ENCODE measurements around the gene TASOR2.

Gene TASOR2

DNA sequence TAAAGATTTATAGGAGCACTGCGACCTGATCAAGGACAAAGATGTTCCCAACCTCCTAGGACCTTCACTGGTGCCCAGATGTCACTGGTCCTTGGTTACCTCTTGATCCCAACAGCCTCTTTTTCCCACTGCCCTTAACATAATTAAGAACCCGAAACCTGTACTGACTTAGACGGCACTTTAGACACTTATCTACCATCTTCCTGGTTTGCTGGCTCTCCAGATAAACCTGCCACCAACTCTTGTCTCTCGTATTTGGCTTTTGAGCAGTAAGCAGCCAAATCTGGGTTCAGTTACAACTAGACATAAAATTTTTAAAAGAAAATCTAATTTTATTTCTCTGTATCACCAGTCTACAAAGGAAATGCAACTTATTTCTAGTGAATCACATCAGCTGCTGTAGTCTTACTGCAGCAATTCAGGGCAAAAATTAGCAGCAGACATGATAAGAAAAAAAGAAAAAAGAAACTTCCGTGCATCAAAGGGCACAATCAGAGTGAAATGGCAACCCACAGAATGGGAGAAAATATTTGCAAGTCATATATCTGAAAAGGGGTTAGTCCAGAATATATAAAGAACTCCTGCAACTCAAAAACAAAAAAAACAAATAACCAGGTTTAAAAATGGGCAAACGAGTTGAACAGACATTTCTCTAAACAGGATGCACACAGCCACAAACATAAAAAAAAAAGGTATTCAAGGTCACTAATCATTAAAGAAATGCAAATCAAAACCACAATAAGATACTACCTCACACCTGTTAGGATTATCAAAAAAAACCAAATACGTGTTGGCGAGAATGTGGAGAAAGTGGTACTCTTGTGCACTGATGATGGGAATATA is 27.7 kb upstream of the TASOR2 start:
- no peak for DNase-seq

DNA sequence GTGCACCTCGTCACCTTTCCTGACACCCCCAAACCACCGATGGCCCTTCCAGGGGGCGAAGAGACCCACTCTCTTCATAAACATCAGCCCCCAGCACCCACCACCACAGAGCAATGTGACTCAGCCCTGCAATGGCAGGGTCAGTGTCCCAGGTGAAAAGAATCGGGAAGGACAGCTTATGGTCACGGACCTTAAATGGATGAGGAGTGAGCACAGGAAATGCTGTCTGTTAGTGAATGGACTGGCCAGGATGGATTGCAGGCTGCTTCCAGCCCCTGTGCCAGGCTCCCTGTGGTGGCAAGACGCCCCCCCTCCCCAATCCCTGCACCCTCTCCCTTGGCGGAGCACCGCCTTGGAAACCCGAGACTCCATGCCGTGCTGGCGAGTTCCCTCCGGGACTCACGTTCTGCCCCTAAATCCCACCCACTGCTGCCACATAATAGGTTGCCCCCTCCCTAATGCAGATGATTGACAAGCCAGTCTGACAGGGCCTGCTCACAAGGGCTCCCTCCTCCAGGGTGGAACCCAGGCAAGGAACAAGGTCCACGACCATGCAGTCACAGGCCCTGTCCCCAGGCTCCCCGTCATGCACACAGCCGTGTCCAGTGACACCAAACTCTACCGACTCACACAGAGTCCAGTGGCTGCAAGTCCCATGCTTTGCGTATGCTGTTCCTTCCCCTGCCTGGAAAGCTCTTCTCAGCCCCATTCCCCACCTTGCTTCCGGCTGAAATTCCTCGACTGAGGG is 25.6 kb upstream of the TASOR2 start:
- DNase-seq, result no peak

DNA sequence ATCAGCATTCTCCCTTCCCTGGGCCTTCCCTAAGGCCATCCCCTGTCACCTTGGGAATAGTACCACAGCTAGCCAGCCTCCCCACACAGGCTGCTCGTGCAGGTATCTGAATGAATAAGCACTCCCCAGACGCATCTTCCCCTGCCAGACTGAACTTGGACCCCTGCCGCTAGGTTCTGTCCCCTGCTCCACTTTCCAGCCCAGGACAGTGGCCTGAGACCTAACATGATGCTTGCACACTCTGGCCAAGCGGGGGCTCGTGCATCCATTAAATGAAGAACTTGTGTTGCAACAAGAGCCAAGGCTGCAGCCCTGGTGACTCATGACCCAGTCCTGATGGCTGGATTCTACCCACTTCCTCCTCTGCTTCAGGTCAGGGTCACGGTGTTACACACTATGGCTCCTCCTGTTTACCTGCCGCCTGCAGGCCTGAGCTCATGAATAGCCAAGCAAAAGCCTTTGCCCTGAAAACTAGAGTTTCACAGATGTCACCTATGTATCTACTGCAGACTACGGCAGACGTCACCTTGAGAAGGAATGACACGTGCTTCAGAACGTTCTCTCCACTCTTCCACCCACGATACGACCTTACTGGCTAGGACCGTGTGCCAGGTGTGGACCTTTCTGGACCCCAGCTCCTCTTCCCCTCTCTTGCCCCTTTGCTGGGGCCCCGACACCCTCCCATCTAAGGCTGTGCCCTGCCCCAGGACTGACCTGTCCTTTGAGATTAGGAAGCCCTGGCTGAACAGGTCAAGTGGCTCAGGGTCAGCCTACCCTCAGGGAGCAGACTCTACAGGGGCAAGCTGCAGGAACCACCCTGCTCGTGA is 24.7 kb upstream of the TASOR2 start:
- DNase-seq, result peak in 1 of 2 donors; percentile 57

DNA sequence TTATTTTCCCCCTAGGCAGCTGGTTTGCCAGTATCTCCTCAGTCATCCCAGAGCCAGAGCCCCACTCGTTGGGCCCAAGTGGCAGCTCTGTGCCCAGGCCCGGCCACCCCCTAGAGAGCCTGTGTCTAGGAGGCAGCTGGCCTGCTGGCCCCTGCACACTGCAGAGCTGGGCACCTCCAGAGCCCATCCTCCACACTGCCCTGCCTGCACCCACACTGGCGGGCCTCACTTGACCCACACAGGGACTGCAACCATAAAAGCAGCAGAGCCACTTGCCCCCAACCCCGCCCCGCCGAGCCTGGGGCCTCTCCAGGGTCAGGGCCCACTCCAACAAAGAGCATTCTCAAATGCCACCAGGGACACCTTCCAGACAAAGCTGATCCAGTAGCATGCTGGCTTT is 23.6 kb upstream of the TASOR2 start:
- DNase-seq, result no peak

DNA sequence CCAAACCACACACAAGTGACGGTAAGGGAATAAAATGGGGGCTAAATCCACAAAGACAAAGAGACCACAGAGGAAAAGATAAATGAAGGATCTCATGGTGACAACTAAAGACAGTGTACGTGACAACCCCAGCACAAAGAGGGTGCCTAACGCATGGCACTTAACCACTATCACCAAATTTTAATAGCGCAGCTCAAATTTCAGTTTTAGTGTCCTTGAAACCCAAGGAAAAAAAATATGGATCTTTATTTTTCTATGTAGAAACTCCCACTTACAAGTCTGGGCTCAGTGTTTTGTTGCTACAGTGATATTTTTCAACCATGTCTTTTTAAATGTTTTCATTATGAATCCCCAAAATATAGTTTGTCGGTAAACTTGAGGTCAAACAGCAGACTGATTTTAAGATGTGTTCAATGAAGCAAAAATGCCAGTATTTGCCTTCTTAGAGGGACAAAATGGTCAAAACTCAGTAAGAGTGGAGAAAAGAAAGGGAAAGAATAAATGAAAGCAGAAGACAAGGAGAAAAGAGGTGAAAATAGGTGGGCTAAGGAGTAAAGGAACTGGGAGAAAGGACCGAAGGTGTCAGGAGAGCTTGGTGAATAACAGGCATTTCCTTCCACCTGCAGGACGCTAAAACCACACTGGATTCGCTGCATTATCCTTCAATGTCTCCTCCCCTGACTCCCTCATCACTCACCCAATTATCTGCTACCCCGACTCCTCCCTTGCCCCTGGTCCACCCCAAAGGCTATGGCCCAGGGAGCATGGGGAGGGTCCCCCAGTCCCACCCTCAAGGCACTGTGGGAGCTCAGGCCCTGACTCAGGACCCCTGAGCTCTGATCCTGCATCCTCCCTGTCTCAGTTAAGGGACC is 21.7 kb upstream of the TASOR2 start:
- DNase-seq, result no peak

DNA sequence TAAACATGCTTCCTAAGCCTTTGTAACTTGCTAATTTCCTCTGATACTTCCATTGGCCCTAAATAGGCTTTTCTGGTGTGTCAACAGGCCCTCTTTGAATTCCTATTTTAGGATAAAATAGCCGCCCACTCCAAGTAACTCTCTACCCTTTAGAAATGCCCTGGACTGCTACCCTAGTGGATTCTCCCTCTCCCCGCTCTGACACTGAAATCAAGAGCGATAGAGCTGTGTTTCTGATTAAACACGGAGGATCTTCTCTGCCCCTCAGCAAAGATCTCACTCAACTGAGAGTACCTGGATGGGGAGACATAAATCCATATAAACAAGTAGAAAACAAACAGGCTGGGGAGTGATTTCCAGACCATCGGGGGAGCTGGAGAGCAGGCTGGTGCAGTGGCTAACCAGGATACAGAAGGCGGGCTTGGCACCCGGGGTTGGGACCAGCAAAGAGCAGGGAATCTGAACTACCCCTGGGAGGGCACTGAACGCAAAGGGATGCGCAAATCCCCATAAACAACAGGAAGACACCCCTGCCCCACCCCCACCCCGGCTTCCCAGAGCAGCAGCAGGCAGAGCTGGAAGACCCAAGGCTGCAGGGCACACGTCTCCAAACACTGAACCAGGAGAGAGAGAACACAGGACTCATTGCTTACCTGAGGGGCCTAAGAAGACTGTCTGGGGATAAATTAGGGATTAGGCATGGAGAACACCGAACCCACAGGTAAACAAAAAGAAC is 20.8 kb upstream of the TASOR2 start:
- DNase-seq, result no peak

DNA sequence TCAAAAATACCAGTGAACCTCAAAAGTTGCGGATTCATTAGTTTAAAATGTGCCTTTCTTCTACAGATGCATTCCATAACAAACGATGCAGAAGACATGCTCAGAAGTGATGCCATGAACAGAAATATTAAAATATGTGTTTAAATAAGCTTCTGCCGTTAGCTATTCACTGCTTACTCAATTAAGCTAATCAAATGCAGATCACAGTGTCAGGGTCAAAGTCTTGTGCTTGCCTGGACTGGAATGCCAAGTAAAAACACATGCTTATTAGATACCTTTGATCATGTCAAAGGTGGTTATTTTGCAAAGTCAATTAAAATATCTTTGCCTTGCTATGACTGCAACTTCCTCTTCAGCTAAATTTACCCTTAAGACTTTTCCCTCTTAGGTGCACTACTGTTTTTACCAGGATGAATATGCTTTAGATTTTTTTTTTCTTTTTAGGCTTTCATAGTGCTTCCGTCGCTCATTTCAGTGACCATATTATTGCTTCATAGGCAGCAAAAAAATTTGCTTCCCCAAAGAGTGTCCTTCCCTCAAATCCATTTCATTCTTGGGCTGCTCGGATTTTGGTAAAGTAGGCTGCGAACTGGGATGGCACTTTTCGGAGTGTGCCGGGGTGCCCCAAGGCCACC is 19.1 kb upstream of the TASOR2 start:
- no peak for DNase-seq

DNA sequence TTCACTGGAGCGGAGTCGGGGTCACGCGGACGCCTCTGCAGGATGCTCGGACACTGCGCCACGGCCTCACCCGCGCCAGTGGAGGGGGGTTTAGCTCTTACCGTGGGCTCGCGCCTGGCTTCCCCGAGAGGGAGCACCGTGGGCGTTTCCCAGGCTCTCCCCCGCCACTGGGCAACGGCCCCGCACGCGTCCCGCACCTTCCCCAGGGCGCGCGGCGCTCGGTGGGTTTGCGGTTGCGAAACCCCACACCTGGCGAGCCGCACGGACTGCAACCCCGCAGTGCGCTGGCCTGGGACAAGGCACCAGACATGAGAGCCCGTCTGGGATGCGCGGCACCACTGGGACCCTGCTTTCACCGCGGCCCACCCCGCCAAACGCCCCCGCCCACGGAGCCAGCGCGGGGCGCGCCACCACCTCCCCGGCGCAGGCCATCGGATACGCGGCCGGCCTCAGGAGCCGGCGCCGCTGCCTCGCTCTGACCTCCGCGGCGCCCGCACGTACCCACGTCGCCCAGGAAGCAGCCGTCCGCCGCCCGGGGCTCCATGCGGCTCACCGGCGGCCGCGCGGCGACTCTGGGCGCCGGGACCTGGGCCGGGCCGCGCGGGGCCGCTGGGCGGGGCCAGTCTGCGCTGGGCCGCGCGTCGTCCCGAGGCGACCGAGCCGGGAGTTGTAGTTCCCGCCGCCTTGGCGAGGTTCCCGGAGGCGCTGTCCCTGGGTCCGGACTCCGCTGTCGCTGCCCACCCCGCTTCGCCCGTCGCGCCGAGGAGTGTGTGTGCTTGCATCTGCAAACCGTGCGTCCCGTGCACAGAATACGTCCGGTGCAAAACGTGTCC is 18.4 kb upstream of the TASOR2 start, which contains the start of gene ASB13:
ASB13 (minus strand) TSS at position 588 of the 833 bp plus-strand sequence; CDS start at position 544, 44 bp downstream.
- peak; percentile 19 to 30 for DNase-seq

DNA sequence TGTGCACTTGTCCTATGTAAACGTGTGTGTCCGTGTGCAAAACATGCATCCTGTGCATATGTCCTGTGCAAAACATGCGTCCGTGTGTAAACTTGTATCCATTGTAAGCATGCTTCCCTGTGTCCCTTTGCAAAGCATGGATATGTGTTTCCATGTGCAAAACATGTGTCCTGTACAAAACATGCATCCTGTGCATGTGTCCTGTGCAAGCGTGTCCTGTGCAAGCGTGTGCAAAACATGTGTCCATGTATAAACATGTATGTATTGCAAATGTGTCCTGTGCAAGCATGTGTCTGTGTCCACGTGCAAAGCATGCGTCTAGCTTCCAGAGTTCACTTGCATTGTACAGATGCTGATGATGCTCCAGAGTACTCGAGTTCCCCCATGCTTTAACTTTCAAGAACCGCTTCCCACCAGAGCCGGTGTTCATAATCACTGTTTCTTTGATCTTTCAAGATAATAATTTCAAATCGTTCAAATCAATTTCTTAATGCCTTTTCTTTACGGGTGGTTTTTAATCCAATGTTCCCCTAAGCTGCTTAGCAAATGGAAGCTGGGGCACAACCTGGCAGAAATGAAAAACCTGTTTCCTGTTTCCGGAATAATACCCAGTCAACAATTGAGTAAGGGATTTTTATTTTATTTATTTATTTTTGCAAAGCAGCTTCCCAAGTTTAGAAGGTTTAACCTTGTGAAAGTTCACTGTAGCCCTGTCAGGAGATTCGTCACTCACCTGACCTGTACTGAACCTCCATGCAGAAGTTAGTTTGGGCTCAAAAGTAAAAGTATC is 17.6 kb upstream of the TASOR2 start:
- DNase-seq, result no peak

DNA sequence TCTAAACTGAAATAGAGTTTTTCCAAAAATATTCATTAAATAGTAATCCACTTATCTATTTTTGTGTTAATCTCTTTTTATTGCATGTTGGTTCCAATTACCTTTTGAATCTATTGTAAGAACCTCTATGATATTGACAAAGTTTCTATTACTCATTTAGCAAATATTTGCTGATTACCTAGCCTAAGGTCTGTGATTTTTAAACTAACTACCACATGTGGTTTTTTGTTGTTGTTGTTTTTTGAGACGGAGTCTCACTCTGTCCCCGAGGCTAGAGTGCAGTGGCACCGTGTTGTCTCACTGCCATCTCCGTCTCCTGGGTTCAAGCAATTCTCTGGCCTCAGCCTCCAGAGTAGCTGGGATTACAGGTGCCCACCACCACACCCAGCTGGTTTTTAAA is 16.2 kb upstream of the TASOR2 start:
- DNase-seq, result no peak

DNA sequence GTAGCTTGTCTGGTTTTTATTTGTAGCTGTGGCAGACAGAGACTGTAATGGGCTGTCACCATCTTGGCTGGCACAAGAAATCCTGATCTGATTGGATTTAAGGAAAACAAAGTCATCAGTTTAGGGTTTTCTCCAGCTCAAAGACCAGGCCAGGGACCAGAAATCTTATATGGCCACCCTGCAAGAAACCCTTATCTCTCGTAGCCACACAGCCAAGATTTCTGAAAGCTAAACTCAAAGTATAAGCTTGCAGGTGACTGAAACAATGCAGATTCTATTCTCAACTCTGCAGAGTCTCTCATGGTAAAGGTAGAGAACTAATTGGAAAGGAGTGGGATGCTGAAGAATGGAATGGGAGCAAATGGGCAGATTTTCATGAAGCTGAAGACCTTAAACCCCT is 15.0 kb upstream of the TASOR2 start:
- no peak for DNase-seq

DNA sequence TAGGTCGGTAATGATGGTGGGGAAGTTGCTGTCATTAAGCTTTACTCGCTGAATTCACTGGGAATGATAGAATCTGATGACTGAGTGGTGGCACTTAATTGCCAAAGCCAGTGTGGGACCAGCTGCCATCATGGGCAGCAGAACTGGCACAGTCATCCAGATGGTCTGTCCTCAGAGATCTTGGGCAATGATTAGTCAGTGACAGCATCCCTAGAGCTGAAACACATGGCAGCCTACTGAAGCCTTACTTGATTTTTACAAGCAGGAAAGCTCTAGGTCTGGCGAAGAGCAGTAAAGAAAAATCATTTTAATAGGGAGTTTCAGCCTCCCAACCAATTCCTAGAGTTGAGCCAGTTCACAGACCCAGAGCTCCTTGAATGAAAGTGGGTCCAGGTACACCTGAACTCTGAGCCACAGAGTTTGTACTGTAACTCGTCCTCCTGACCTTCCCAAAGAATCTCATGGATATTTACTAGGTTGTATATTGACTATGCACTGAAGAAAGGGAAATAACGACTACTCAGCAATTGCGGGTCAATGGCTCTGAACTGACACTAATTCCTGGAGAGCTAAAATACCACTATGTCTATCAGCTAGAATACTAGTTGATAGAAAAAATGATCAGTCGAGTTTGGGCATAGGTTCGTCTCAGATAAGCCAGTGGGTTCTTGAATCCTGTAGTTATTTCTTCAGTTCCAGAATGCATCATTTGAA is 13.8 kb upstream of the TASOR2 start:
- no peak for DNase-seq

DNA sequence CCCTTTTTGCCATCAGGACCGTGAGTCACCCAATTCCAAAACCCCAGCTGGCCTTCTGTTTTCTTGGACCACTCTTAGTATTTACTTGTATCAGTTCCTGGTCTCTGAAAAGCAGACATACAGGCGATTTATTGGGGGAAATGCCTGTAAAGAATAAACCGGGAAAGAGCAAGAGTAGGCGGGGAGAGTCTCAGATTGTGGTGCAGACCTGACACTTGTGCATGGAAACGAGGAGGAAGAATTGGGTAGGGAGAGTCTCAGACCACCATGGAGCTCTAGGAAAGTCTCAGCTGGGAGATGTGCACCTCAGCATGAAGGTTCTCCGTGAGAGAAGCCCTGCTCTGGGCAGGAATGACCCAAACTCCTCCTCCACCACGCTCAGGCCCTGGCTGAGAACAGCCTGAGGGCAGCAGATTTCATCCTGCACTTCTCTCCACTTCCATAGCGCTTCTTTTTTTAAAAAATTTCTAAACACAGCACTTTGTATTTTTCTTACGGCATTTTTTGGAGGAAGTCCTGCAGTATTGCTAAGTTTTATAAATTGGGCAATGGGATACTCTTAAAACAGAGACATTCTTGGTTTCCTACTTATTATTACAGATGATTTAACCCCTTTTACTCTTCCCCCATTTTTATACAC is 6.1 kb upstream of the TASOR2 start:
- DNase-seq, result no peak

DNA sequence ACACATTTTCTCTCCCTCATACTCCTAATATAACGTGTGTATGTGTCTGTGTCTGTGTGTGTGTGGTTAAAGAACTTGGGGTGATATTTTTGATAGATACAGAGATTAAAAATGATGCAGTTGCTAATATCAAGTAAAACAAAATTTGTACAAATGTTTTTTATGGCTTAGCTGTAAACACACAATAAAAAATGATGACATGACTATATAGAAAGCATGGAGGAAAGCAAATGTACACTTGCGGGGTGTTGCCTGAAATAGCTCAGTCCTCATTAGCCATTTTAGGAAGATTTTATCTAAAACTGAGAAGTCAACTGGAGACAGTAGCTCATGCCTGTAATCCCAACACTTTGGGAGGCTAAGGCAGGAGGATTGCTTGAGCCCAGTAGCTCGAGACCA is 5.6 kb upstream of the TASOR2 start:
- DNase-seq, result no peak

DNA sequence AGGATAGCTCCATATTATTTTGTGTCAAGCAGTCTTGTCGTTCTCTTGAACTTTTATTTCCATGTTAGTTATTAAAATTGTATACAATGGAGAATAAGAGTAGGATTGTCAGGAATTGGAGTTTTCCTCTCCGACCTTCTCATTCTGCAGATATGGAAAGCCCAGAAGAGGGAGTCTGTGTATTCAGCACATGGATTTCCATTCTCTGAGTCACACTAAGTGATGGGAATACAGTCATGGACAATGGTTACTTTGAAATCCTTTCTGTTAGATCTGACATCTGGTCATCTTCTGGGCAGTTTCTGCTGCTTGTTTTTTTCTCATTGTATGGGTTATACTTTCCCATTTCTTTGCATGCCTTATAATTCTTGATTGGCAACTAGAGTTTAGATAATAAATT is 5.0 kb upstream of the TASOR2 start:
- no peak for DNase-seq

DNA sequence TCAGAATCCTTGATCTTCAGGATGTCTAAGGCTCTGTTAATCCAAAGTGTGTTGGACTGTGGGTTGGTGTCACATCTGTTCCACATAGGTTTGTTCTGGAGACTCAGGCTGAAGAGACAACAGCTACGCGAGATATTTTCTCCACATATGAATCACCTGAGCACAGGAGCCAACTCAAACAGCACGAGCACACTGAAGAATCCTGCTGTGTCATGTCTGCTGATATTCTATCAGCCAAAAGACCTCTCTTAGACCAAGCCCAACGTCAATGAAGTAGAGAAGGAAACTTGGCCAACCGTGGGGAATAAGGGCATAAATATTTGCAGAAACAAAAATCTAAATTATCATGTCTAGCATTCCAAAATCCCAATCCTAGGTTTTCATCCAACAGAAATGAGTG is 2.7 kb upstream of the TASOR2 start:
- DNase-seq, result no peak

DNA sequence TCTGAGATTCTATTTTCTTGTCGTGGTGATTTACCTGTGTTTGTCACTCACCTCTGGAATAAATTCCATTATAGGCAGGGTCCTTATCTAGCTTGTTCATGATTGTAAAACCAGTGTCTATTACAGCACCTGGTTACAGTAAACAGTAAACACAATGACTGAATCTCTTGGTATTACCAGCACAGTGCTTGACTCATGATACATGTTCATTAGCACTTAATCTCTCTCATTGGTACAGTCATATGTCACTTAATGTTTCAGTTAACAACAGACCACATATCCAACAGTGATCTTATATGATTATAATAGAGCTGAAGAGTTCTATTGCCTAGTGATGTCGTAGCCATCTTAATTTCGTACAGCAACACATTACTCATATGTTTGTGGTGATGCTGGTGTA is 1.6 kb upstream of the TASOR2 start:
- no peak for DNase-seq

Measured in CD4-positive, alpha-beta T cell treated with Interleukin-4 for 1 hour (primary cell).